Astrocyte (in vitro differentiated cells and primary cell): Measurements from ENCODE around the gene BPIFB6. TPM values are rescaled to one million over a fixed set of nuclear protein-coding genes. Genes with fewer than 3 reads are reported as not detected.

Experiments
- DNase-seq: peaks from one replicate; pipeline ENCODE4 v3.0.0-alpha.2; 2010; ENCODE audit warnings: low read depth
- FAIRE-seq: peaks from 2 replicates; lab custom pipeline; 2011; peaks lifted over from hg19 to GRCh38; lab: Jason Lieb, UNC
- H2AFZ ChIP-seq: 2 replicates; pipeline ENCODE4 v1.6.0; 2012; ENCODE audit warnings: low read depth, low read length, inconsistent platforms
- H3K27ac ChIP-seq: 2 replicates; pipeline ENCODE4 v1.5.1; 2011; ENCODE audit warnings: low read depth, low read length, inconsistent platforms
- H3K27me3 ChIP-seq: 2 replicates; pipeline ENCODE4 v1.6.0; 2011; ENCODE audit warnings: low read length, inconsistent platforms; ENCODE audit not compliant: insufficient read depth
- H3K36me3 ChIP-seq: 2 replicates; pipeline ENCODE4 v1.5.1; 2011; ENCODE audit warnings: low read length, inconsistent platforms; ENCODE audit not compliant: insufficient read depth
- H3K4me1 ChIP-seq: 2 replicates; pipeline ENCODE4 v1.5.1; 2011; ENCODE audit warnings: low read length, inconsistent platforms; ENCODE audit not compliant: insufficient read depth
- H3K4me2 ChIP-seq: 2 replicates; pipeline ENCODE4 v1.6.0; 2012; ENCODE audit warnings: low read length, inconsistent platforms
- H3K4me3 ChIP-seq: 2 replicates; pipeline ENCODE4 v1.5.1; 2011; ENCODE audit warnings: low read depth, mild to moderate bottlenecking, low read length, inconsistent platforms; ENCODE audit not compliant: insufficient read depth
- H3K79me2 ChIP-seq: 2 replicates; pipeline ENCODE4 v1.6.0; 2012; ENCODE audit warnings: mild to moderate bottlenecking, low read length, inconsistent platforms; ENCODE audit not compliant: insufficient read depth
- H3K9ac ChIP-seq: 2 replicates; pipeline ENCODE4 v1.6.0; 2012; ENCODE audit warnings: mild to moderate bottlenecking, low read length, inconsistent platforms
- H3K9me3 ChIP-seq: 2 replicates; pipeline ENCODE4 v1.5.1; 2012; ENCODE audit warnings: low read depth, mild to moderate bottlenecking, low read length, inconsistent platforms; ENCODE audit not compliant: insufficient read depth
- H4K20me1 ChIP-seq: 2 replicates; pipeline ENCODE4 v1.6.0; 2012; ENCODE audit warnings: low read length, inconsistent platforms; ENCODE audit not compliant: insufficient read depth
- H3K27ac Mint-ChIP-seq: one replicate; pipeline ENCODE4 v1.8.0; 2021; ENCODE audit warnings: mild to moderate bottlenecking, mixed read lengths; ENCODE audit not compliant: unreplicated experiment
- H3K27me3 Mint-ChIP-seq: one replicate; pipeline ENCODE4 v1.8.0; 2021; ENCODE audit warnings: low read depth, mixed read lengths; ENCODE audit not compliant: unreplicated experiment
- H3K36me3 Mint-ChIP-seq: one replicate; pipeline ENCODE4 v1.8.0; 2021; ENCODE audit warnings: low read depth, mixed read lengths; ENCODE audit not compliant: unreplicated experiment
- H3K4me1 Mint-ChIP-seq: one replicate; pipeline ENCODE4 v1.8.0; 2021; ENCODE audit warnings: low read depth, mixed read lengths; ENCODE audit not compliant: unreplicated experiment
- H3K4me3 Mint-ChIP-seq: one replicate; pipeline ENCODE4 v1.8.0; 2021; ENCODE audit warnings: mild to moderate bottlenecking, moderate library complexity, mixed read lengths; ENCODE audit not compliant: unreplicated experiment
- H3K9me3 Mint-ChIP-seq: one replicate; pipeline ENCODE4 v1.8.0; 2021; ENCODE audit warnings: mild to moderate bottlenecking, mixed read lengths; ENCODE audit not compliant: unreplicated experiment
- EZH2 ChIP-seq: IDR thresholded peaks from 2 replicates; pipeline ENCODE4 v1.6.1; 2012; ENCODE audit warnings: mild to moderate bottlenecking, low read length, inconsistent platforms; ENCODE audit not compliant: insufficient read depth
- total RNA-seq: library from RNA; stranded (reverse); gene quantifications from 2 replicates; pipeline ENCODE4 v1.2.1, GENCODE V29; 2021
- TF ChIP-seq, protein P1 (sequence below): IDR thresholded peaks from 2 replicates; pipeline ENCODE4 v1.5.1; 2011; ENCODE audit warnings: low read depth, mild to moderate bottlenecking, inconsistent platforms, low read length, moderate library complexity; ENCODE audit not compliant: insufficient read depth

Gene BPIFB6
- total RNA-seq, 1 donor from 2014 or later: not detected

DNA sequence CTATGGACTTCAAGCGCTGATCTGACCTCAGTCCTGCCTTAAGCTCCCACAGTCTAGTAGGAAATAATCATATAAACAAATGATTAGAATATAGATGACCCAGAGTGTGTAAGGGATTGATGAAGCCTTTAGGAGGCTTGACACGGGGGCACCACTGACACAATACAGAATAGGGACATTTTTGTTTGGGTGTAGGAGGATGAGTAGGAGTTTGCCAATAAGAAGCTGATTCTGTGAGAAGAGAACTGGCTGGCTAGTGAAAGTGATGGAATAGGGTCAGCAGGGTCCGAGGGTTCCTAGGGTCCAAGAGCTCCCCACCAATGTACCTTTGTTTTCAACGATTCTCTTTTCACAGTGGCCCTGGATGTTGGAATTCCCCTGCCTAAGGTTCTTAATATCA is 40.9 kb downstream of the BPIFB6 start:
- TF ChIP-seq EZH2: no peak
- TF ChIP-seq, protein P1, sequence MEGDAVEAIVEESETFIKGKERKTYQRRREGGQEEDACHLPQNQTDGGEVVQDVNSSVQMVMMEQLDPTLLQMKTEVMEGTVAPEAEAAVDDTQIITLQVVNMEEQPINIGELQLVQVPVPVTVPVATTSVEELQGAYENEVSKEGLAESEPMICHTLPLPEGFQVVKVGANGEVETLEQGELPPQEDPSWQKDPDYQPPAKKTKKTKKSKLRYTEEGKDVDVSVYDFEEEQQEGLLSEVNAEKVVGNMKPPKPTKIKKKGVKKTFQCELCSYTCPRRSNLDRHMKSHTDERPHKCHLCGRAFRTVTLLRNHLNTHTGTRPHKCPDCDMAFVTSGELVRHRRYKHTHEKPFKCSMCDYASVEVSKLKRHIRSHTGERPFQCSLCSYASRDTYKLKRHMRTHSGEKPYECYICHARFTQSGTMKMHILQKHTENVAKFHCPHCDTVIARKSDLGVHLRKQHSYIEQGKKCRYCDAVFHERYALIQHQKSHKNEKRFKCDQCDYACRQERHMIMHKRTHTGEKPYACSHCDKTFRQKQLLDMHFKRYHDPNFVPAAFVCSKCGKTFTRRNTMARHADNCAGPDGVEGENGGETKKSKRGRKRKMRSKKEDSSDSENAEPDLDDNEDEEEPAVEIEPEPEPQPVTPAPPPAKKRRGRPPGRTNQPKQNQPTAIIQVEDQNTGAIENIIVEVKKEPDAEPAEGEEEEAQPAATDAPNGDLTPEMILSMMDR: no peak
- DNase-seq: no peak
- Histone ChIP-seq H3K4me2 (no peak overlapping the region), H3K27ac (no peak overlapping the region), H3K27me3 (peaks cover 2% of the 10 kb centered on the region), H3K4me3 (no peak overlapping the region), H3K9ac (no peak overlapping the region), H3K9me3 (no peaks in the 10 kb centered on the region), H3K79me2 (no peaks in the 10 kb centered on the region), H2AFZ (no peak overlapping the region), H3K4me1 (no peaks in the 10 kb centered on the region), H4K20me1 (no peaks in the 10 kb centered on the region), H3K36me3 (no peaks in the 10 kb centered on the region)
- Mint-ChIP-seq H3K4me1 (peaks cover 3% of the 10 kb centered on the region), H3K27me3 (peaks cover 69% of the 10 kb centered on the region), H3K4me3 (no peak overlapping the region), H3K9me3 (peaks cover 5% of the 10 kb centered on the region), H3K27ac (no peak overlapping the region), H3K36me3 (no peaks in the 10 kb centered on the region)
- no peak for FAIRE-seq

DNA sequence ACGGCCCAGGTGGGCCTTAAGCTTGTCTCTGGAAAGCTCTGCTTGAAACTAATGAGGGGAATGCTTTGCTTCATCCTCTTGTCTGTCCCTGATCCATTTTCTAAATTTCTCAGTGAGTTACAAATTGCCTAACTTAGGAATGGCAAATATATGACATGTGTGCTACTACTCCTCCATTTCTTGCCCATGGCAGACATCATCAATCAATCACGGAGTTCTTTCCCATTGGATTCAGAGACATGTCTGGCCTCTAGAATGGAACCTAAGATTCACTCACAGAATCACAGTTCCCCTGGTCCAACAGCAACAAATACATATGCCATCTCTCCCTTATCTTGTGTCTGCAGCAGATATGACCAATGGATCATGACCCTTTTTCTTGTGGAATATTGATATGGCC is 41.4 kb downstream of the BPIFB6 start:
- Histone ChIP-seq H3K27ac (no peak overlapping the region), H4K20me1 (no peaks in the 10 kb centered on the region), H3K4me1 (no peaks in the 10 kb centered on the region), H3K27me3 (peaks cover 2% of the 10 kb centered on the region), H2AFZ (no peak overlapping the region), H3K4me2 (no peak overlapping the region), H3K9ac (no peak overlapping the region), H3K9me3 (no peaks in the 10 kb centered on the region), H3K79me2 (no peaks in the 10 kb centered on the region), H3K36me3 (no peaks in the 10 kb centered on the region), H3K4me3 (no peak overlapping the region)
- Mint-ChIP-seq H3K4me3 (no peak overlapping the region), H3K27me3 (peaks cover 67% of the 10 kb centered on the region), H3K27ac (no peak overlapping the region), H3K36me3 (no peaks in the 10 kb centered on the region), H3K4me1 (peaks cover 3% of the 10 kb centered on the region), H3K9me3 (peaks cover 5% of the 10 kb centered on the region)
- DNase-seq: no peak
- TF ChIP-seq, protein P1: no peak
- TF ChIP-seq EZH2: no peak
- FAIRE-seq: no peak

DNA sequence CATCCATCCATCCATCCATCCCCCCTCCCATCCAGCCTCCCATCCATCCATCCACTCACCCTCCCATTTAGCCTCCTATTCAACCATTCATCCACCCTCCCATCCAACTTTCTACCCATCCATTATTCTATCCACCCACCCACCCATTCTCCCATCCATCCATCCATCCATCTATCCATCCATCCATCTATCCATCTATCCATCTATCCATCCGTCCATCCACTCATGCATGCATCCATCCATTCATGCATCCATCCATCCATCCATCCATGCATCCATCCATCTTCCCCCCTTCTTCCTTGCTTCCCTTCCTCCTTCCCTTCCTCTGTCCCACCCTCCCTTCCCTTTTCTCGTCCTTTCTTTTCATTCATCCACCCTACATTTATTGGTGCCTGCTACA is 43.2 kb downstream of the BPIFB6 start:
- no peak for DNase-seq
- Histone ChIP-seq H3K9ac (no peak overlapping the region), H3K4me1 (no peaks in the 10 kb centered on the region), H3K79me2 (no peaks in the 10 kb centered on the region), H2AFZ (no peak overlapping the region), H3K36me3 (no peaks in the 10 kb centered on the region), H3K27me3 (peaks cover 1% of the 10 kb centered on the region), H3K4me3 (no peak overlapping the region), H3K9me3 (no peaks in the 10 kb centered on the region), H3K27ac (no peak overlapping the region), H3K4me2 (no peak overlapping the region), H4K20me1 (no peaks in the 10 kb centered on the region)
- Mint-ChIP-seq H3K4me1 (peaks cover 3% of the 10 kb centered on the region), H3K27me3 (peaks cover 64% of the 10 kb centered on the region), H3K36me3 (no peaks in the 10 kb centered on the region), H3K27ac (no peak overlapping the region), H3K4me3 (no peak overlapping the region), H3K9me3 (peaks cover 7% of the 10 kb centered on the region)
- no peak for FAIRE-seq
- TF ChIP-seq, protein P1: no peak
- TF ChIP-seq EZH2: no peak
